Stimulated activated CD8-positive, alpha-beta memory T cell treated with anti-CD3 and anti-CD28 coated beads, Interleukin-12 subunit alpha, Interleukin-12 subunit beta, amount 100 ng/mL, for 24 hours (primary cell): ENCODE results near the gene CRTC2.

Source experiments
- DNase-seq: peaks from one replicate; pipeline ENCODE4 v3.0.0-alpha.2; 2020; ENCODE audit errors: extremely low read depth

CRTC2 gene

DNA sequence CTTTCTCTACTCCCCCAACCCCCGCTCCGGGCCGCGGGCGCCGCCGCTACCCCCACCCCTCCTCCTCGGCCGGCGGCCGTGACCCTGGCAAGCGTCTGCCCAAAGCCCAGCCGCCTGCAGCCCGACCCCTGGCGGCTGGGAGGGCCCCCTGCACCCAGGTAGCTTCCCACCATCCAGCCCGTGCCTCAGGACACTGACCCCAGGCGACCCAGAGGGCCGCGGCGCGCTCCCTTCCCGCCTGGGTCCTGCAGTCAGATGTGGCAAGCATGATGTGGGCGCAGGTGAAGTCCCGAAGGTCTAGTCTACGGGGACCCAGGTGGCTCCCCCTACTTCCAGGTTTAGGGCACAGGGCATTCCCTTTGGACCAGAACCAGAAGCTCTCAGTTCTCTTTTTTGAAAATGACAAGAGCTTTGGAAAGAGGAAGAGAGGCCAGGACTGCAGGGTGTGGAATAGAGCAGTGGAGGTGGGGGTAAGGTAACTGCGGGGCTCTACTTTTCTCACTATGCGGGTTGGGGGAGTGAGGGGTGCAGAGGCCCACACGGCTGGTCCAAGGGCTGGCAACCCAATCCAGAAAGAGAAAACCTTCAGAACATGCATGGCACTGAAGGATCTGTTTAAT, 11.7 kb downstream of the CRTC2 start, which contains the start of gene DENND4B:
Gene DENND4B (minus strand): TSS at position 97 of the 620 bp plus-strand sequence. CDS start 2,344 bp downstream, outside the sequence.
- DNase-seq: no peak

DNA sequence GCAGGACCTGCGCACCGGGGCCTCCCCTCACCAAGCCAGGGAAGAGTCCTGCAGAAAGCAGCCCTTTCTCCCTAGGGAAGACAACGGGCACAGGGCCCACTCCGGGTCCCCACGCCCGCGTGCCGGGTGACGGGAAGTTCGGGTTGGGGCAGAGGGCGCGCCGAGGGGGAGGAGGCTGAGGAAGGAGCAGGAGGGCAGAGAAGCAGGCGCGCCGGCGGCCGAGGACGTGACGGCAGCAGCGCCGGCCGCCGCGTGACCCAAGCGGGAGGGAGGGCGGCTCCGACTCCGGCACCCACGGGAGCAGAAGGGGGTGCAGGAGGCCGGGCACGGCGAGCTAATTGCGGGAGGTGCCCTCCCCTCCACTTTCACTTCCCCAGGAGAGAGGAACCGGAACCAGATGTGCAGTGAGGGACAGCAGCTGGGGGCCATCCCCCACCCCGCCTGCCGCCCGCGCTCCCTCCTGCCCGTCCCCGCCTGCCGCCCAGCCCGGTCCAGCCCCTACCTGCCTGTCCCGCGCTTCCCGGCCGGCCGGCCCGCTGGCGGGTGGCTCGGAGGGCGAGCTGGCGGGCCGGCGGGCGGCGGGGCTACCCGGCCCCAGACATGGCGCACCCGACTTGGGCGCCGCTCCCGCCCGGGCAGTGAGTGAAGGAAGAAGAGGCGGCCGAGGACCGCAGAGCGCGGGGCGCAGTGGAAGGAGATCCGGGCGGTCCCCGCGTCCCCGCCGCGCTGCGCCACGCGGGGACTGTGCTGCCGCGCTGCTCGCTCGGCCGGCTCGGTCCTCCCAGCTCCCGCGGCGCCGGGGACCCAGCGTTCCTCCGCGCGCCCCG, 12.4 kb downstream of the CRTC2 start:
- DNase-seq: no peak

DNA sequence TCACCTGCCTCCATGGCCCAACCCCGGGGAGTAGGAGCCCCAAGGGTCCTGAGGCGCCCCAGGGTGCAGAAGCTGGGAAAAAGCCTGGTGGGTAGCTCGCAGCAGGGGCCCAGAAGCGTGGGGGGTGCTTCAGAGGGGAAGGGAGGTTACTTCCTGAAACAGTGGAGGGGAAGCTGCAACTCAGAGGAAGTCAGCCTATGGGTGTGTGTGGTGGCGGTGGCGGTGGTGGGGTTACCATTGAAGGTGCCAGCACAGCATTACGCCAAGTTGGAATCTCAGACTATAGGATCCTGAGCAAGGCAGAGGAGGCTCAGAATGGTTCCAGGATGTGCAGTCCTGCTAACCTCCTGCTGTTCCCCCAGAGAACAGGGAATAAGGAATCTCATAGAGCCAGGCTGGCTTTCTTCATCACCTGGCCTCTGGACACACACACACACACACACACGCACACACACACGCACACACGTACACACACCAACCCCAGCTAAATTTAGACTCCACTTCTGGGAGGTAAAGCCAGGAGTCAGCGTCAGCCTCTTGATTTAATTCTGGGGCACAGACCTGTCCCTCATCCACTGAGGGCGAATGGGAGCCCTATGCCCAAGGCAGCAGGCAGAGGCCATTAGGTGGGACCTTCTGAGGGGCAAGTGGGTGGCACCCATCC, 13.1 kb downstream of the CRTC2 start:
- no peak for DNase-seq

DNA sequence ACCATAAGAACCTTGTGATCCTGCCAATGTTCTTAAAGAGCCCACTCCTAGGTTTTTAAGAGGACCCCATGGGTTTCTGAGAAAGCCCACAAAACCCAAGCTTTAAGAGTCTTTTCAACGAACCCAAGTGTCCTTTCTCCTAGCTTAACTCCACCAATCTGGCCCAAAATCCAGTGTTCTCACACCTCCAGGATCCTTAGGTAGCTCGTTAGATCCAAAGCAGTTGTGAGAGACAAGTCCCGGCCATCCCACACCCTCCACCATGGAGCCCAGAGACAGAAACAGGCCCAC, 13.6 kb downstream of the CRTC2 start:
- no peak for DNase-seq

DNA sequence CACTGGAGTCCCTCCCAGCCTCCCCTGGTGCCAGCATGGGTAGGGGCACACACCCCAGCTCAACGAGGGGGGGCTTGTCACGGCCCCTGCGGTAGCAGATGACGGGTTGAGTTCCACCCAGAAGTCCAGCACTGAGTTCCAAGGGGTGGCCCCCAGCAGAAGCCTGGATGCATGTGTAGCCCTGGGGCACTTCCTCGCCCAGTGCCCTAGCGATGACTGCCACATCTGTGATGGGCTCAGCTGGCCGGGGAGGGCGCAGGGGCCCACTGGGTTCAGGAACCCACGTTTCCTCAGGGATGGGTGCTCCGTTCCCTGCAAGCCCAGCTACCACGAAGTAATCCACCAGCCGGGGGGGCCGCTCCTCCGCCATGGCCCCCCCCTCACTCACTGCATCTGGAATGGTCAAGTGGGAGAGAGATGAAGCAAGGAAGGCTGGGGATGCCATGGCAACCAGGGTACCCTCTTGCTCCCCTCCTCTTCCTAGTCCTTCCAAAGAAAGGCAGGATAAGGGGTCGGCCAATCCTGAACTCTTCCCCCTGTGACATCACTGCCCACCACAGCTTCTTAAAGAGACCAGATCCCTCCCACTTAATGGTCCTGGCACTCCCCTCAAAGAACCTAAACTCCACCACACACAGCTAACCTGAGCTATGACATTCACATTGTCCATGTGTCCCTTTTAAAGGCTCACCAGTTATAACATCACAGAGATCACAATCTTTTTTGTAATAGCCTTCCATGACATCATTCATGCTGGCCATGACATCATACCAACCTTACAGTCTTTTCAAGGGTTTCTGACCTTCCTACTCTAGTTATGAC, 14.2 kb downstream of the CRTC2 start:
- no peak for DNase-seq

DNA sequence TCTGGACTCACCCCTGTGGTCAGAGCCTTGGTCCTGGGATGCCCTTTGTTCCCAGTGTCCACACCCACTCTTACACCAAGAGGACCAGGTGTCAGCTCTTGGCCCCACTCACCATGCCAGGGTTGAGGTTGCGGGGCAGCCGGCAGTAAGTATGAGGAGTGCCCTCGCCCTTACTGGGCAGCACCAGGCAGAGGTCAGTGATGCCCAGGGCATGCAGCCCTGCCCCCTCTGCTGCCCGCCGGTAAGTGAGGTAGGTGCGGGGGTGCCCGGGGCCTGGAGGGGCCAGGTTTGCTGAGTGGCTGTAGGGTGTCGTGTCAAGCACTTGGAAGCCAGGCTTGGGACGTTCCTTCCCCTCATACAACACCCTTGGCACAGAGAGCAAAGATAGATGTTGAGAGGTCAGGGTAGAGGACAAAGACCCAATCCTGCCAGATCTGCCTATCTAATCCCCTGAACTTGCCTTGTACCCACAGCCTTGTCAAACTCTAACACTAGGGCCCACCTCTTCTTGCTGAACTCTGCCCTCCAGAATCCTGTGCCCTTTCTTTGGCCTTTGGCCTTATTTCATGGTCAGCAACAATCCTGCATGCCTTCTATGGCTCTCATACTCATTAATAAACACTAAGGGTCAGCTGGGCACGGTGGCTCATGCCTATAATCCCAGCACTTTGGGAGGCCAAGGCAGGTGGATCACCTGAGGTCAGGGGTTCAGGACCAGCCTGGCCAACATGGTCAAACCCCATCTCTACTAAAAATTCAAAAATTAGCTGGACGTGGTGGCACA, 15.5 kb downstream of the CRTC2 start:
- DNase-seq: no peak

DNA sequence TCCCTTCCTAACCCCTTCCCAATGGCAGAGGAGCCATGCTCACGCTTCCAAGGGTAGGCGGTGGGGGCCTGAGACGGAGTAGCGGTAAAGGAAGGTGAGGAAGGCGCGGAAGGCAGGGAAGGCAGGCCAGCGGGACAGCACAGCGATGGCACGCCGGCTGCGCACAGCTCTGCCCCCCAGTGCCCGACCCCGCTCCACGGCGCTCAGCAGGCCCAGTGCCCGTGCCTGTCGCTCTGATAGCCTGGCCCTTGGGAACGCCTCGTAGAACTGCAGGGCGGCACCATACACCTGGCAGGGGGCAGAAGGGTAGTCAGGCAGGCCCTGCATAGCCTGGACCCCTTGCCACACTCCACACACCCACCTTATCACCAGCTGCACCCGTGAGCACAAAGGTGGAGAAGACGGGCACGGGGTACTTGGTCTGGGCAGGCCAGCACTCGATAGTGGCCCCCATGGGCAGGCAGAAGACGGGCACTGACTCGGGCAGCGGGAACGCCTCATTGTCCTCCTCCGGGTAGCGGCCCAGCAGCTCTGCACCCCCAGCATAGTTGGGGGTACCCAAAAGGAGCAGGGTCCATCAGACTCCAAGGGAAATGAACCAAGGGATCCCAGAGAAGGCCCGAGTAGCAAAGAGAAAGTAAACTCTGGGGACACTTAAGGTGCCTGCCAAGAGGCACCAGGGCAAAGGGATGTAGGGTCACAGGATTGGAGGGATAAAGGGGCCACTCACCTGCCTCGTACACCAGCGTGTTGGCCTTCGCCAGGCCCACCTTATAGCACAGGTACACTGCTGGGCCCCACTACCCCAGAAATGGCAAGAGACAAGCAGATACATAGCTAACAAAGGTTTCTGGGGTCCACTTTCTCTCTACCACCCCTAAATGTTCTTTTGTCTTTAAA, 16.3 kb downstream of the CRTC2 start:
- DNase-seq: no peak

DNA sequence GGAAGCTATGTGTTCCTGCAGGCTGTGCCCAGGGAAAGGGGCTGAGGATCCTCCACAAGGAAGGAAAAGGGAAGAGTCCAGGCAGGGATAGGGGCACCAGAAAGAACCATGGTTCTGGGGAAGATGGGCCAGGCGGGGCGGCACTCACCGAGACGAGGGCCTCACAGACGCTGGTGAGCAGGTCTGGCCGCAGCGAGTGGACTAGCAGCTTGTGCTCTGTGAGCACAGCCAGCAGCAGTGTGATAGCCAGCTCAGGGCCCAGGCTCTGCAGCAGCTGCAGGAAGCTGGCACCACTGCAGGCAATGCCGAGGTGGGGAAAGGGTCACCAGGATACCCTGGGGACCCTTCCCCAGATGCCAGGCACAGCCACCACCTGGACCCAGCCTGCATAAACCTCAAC, 17.7 kb downstream of the CRTC2 start:
- no peak for DNase-seq

DNA sequence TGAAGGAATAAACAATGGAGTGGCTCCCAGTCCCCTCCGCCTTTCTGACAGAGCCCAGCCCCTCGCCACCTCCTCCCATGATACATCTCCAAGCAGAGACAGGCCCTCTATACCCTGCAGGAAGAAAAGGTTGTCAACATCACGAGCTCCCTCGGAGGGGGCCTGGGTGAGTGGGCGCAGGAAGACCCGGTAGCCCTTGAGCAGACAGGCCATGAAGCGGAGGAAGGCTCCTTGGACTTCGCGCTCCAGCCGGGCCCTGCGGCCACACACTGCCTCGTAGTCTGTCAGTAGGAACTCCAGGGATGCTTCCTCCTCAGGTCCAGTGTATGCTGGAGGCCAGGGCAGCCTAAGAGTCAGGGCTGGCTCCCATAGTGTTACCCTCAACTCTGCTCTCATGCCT, 18.9 kb downstream of the CRTC2 start:
- DNase-seq: no peak

DNA sequence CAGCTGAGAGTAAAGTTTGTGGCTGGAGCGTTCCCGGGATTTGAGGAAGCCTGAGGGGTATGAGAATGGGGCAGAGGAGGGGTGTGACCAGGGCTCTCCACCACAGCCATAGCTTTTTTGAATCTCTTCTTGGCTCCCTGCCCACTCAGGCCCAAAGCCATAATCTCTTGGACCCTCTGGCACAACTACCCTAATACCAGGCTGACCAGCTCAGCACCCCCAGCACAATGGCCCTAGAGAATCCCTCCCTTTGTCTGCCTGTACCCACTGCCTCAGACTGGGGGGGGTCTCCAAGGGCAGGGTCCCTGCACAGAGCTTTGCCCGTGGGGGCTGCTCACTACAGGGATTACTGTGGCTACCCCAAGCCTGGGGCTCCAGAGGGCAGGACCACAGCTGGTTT, 19.4 kb downstream of the CRTC2 start:
- no peak for DNase-seq

DNA sequence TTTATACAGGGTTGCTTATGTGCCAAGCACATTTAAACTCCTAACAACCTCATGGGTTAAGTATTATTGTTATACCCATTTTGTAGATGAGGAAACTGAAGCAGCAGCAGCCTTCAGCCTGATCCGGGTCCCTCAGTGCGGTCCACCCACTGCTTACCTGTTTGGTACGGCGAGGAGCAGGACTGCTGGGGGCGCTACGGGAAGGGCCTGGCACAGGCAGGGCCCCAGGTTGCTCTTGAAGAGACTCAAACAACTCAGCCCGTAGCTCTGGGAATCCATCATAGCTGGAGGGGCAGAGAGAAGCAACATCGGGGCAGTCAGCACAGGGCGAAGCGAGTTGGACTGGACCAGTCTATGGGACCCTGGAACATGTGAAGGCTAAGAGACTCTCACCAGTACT, 21.1 kb downstream of the CRTC2 start:
- DNase-seq: no peak

DNA sequence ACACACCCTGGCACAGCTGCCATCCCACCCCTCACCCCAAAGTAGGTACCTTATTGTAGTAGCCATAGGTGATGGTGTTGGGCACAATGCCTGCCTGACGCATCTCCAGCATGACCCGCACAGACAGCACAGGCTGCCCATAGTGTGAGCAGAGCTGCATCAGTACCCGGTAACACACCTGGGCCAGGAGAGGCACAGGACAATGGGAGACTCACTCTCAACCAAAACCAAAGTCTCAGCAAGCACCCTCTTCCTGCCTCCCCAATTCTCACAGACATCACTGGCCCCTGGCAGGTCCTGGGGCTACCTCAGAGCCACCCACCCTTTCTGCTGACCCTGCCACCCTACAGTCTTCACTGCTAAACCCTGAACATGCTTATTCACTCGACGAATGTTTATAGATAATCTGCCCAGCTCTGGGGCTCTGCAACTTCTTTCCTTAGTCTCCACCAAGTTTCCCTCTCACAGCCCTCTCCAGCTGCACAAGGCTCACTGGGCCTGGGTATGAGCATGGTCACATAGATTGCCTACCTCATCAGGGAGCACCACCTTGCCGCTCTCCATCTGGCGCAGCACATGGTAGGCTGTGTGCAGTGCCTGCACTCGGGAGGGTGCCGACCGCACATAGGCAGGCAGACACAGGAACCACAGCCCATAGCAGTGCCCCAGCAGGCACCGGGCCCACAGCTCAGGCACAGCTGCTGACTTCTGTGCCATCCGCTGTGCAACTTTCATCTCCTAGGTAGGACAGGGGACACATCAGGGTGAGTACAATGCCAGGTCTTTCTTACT, 22.2 kb downstream of the CRTC2 start:
- no peak for DNase-seq

DNA sequence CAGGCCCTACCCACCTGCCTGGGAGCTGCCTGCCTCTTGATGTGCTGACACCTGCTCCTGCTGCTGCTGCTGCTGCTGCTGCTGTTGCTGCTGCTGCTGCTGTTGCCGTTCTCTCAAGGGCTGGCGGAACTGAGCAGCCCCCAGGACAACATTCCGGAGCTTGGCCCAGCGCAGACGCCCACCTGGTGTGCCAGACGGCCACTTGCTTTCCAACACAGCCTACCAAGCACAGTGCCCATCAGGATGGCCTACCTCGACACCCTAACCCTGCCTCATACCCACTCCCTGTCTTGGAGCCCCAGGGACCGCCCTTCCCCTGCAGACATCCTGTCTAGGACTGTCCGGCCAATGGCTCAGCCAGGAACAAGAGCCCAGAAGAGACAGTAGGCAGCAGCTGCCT, 23.7 kb downstream of the CRTC2 start:
- no peak for DNase-seq

DNA sequence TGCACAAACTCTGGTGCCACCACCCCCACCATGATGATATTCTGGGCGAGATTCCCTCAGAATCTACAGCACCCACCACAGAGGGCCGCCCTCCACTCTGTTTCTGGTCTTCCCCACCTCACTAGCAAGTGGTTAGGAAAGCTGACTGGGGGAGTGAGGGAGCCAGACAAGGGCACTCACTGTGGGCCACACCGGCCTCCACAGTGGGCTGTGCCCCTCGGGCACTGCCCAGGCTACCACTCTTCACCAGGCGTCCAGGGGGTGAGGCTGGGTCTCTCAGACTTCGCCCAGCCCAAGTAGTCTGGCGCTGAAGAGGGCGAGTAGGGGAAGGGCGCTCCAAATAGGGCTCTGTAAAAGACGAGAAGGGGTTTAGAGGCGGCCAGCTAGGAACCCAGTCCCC, 24.5 kb downstream of the CRTC2 start:
- no peak for DNase-seq

DNA sequence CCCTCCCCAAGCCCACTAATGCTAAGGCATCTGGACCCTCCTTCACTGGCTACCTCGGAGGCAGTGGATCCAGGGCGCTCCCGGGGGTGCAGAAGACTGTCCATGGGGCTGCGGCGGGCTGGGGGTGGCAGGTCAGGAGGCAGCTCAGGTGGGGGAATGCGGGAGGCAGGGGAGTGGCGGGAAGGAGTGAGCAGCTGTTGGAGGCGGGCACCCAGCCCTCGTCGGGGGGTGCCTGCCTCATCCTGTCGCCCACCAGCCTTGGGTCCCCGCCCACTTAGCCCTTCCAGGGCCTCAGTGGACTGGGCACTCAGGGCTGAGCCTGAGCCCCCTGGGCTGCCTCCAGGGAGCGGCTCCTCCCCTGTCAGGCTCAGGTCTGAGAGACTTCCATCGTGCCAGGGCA, 25.0 kb downstream of the CRTC2 start:
- DNase-seq: no peak

DNA sequence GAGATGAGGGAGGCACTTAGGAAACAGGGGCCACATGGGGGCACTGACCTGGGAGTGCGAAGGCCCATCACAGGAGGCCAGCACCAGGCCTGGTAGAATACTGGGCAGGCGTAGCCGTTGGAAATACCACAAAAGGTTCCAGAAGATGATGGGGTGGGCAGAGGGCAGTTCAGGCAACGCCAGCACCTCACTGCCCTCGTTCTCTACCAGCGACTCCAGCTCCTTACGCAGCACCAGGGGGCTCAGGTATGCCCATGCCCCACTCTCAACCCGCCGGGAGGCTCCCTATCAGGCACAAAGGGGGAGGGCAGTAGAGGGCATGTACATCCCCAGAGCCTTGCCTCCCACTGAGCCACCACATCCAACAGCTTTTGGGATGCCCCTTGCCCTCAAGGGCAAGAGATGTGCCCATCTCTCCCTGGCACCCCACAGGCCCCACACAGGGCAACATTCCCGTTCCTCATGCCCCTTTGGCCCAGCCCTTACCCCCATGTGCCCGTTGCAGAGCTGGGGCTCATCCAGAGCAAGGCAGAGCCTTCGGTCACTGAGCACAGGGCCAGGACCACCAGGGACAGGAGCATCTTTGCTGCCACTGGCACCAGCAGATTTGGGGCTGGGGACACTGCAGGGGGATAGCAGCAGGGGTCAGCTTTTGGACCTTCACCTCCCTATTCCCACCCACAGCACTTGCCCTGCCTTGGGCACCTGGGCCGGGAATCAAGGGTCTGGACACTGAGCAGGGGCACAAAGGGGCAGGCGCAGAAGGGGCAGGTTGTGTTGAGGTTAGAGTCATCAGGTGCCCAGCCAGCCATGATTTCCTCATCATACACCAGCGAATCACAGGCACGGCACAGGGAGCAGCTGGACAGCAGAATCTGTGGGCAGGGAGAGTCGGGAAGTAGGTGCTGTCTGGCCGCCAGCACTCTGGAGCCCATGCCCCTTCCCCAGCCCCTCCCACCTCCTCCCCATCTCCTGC, 26.0 kb downstream of the CRTC2 start:
- DNase-seq: no peak

DNA sequence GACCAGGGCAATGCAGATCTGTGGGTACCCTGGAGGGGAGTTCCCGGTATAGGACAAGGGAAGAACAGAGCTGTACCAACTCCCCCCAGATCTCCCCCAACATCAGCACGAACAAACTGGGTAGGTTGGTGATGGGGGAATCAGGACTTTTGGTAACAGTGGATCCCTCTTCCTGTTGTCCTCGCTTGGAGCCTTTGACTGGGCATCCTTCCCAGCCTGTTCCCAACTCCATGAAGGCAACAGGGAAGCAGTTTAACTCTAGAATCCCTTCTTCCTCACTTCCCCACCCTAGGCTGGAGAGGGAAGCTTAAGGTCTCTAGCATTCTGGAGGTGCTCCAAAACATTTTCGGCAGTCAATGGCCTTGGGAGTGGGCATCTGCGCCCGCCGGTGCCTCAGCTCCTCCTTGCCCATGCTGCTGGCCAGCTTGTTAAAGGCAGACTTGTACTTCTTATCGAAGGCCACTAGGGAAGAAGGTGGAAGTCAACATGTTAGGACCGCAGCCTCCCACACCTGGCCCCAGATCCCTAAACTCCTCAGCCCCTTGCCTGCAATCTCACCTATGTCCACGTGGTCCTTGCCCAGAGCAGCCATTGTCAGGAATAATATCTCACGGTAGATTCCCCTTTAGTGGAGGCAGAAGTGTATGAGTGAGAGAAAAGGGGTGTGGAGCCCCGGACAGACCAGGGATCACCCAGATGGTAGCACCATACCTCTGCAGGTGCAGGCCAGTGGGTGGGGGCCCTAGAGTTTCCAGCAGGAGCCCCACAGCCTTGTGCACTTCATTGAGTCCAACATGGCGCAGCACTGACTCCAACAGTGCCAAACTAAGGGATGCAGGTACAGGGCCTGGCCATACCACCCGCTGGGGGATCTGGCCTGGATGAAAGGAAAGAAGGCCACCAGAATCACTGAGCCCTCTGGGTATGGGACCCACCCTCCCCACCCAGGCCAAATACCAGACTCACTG, 28.1 kb downstream of the CRTC2 start:
- no peak for DNase-seq
